Tibial artery (tissue), 4 donors: ENCODE data around the gene EPB41L2.

Source experiments
- DNase-seq, 2 donors: peaks; one replicate each; pipeline ENCODE4 v3.0.0-alpha.2; 2019
- H3K27ac ChIP-seq, 2 donors: fragments of 200-600 bp; sonication (generic) in 1 of 2; 1 replicate in 1 of 2; 2 replicates in 1 of 2; pipeline ENCODE4 v1.5.1; 2018 to 2019; ENCODE audit warnings: mild to moderate bottlenecking in 1 of 2
- H3K27me3 ChIP-seq, 2 donors: fragments of 200-600 bp; sonication (generic) in 1 of 2; one replicate each; pipeline versions ENCODE4 v1.5.1 to v1.6.0; 2016 to 2019
- H3K36me3 ChIP-seq, 3 donors: fragments of 200-600 bp; sonication (generic) in 2 of 3; one replicate each; pipeline ENCODE4 v1.5.1; 2016 to 2019; ENCODE audit warnings: mild to moderate bottlenecking in 2 of 3
- H3K4me1 ChIP-seq, 4 donors: fragments of 200-600 bp; sonication (generic) in 2 of 4; 1 replicate in 3 of 4; 2 replicates in 1 of 4; pipeline ENCODE4 v1.5.1; 2016 to 2019
- H3K4me3 ChIP-seq, 2 donors: fragments of 200-600 bp; sonication (generic) in 1 of 2; 1 replicate in 1 of 2; 2 replicates in 1 of 2; pipeline ENCODE4 v1.5.1; 2018 to 2019; ENCODE audit warnings: mild to moderate bottlenecking in 2 of 2
- H3K9me3 ChIP-seq, 3 donors: fragments of 200-600 bp; sonication (generic) in 1 of 3; one replicate each; pipeline ENCODE4 v1.5.1; 2016 to 2019
- CTCF ChIP-seq, 2 experiments: fragments of 200-600 bp in 1 of 2; fragments of 450-650 bp in 1 of 2; IDR thresholded peaks; one replicate each; pipeline ENCODE4 v1.5.1; 2017 to 2019; ENCODE audit warnings: antibody characterized with exemption in 2 of 2, mild to moderate bottlenecking in 1 of 2, moderate library complexity in 1 of 2
- intact Hi-C: fragments of 100-400 bp; cut with DNase I; formaldehyde crosslinking; loops from one replicate; pipeline ENCODE4 v1.15.0; 2023; ENCODE audit warnings: low total_unique reads

Gene EPB41L2

GRCh38 chr6:130895516-130895915 is 167.5 kb downstream of the EPB41L2 start:
- no peak overlapping the region for H3K4me3 ChIP-seq
- H3K27ac ChIP-seq: no peak overlapping the region
- H3K9me3 ChIP-seq: no peaks in the 10 kb centered on the region
- peaks cover 0 to 11% (median 0%) of the 10 kb centered on the region in 4 donors for H3K4me1 ChIP-seq
- intact Hi-C loops: no loop called here
- no peaks in the 10 kb centered on the region for H3K27me3 ChIP-seq
- H3K36me3 ChIP-seq: peaks cover 16 to 34% (median 29%) of the 10 kb centered on the region in 3 donors
- no peak for TF ChIP-seq CTCF (IDR thresholded peaks at IDR 0.05)
- no peak for DNase-seq

- H3K4me3 ChIP-seq: no peak overlapping the region
- intact Hi-C loops: no loop called here
- peaks cover 17 to 31% (median 21%) of the 10 kb centered on the region in 3 donors for H3K36me3 ChIP-seq
- H3K4me1 ChIP-seq: peaks cover 0 to 10% (median 0%) of the 10 kb centered on the region in 4 donors
- H3K27me3 ChIP-seq: no peaks in the 10 kb centered on the region
- no peak for DNase-seq
- no peak overlapping the region for H3K27ac ChIP-seq
- no peaks in the 10 kb centered on the region for H3K9me3 ChIP-seq
- TF ChIP-seq CTCF (IDR thresholded peaks at IDR 0.05): no peak
These were observed 169.3 kb downstream of the EPB41L2 start for GRCh38 chr6:130893766-130894165.

- no peak overlapping the region for H3K4me3 ChIP-seq
- H3K36me3 ChIP-seq: peaks cover 17 to 31% (median 20%) of the 10 kb centered on the region in 3 donors
- DNase-seq: peak in 1 of 2 donors; percentile 45
- H3K27ac ChIP-seq: no peak overlapping the region
- intact Hi-C loops: no loop called here
- H3K27me3 ChIP-seq: no peaks in the 10 kb centered on the region
- H3K9me3 ChIP-seq: no peaks in the 10 kb centered on the region
- no peak for TF ChIP-seq CTCF (IDR thresholded peaks at IDR 0.05)
- H3K4me1 ChIP-seq: peaks cover 0 to 10% (median 0%) of the 10 kb centered on the region in 4 donors
These were observed 169.8 kb downstream of the EPB41L2 start for GRCh38 chr6:130893277-130893676.

GRCh38 chr6:130890521-130890971 is 172.5 kb downstream of the EPB41L2 start:
- DNase-seq: no peak
- intact Hi-C loops: no loop called here
- Histone ChIP-seq H3K9me3 (no peaks in the 10 kb centered on the region), H3K27me3 (no peaks in the 10 kb centered on the region), H3K36me3 (peaks cover 17 to 31% (median 20%) of the 10 kb centered on the region in 3 donors), H3K27ac (no peak overlapping the region), H3K4me1 (peaks cover 0 to 10% (median 0%) of the 10 kb centered on the region in 4 donors), H3K4me3 (no peak overlapping the region)
- no peak for TF ChIP-seq CTCF (IDR thresholded peaks at IDR 0.05)

GRCh38 chr6:130889423-130889822 is 173.6 kb downstream of the EPB41L2 start:
- Histone ChIP-seq H3K27ac (no peak overlapping the region), H3K4me1 (peaks cover 0 to 10% (median 0%) of the 10 kb centered on the region in 4 donors), H3K27me3 (no peaks in the 10 kb centered on the region), H3K36me3 (peaks cover 12 to 23% (median 17%) of the 10 kb centered on the region in 3 donors), H3K4me3 (no peak overlapping the region), H3K9me3 (no peaks in the 10 kb centered on the region)
- intact Hi-C loops: no loop called here
- TF ChIP-seq CTCF (IDR thresholded peaks at IDR 0.05): no peak
- DNase-seq: no peak

- intact Hi-C loops: no loop called here
- no peak for TF ChIP-seq CTCF (IDR thresholded peaks at IDR 0.05)
- H3K36me3 ChIP-seq: peaks cover 5 to 23% (median 8%) of the 10 kb centered on the region in 3 donors
- DNase-seq: no peak
- no peak overlapping the region for H3K4me3 ChIP-seq
- H3K27ac ChIP-seq: no peak overlapping the region
- H3K9me3 ChIP-seq: no peaks in the 10 kb centered on the region
- H3K4me1 ChIP-seq: peaks cover 0 to 10% (median 0%) of the 10 kb centered on the region in 4 donors
- H3K27me3 ChIP-seq: no peaks in the 10 kb centered on the region
These were observed 174.8 kb downstream of the EPB41L2 start for GRCh38 chr6:130888246-130888645.
